ENCODE data around the gene NUP205. TPM values are rescaled to one million over a fixed set of nuclear protein-coding genes. Genes with fewer than 3 reads are reported as not detected.

The NUP205 gene
- total and polyA plus RNA-seq, 2 donors, result 21.4 to 50.6 TPM

DNA sequence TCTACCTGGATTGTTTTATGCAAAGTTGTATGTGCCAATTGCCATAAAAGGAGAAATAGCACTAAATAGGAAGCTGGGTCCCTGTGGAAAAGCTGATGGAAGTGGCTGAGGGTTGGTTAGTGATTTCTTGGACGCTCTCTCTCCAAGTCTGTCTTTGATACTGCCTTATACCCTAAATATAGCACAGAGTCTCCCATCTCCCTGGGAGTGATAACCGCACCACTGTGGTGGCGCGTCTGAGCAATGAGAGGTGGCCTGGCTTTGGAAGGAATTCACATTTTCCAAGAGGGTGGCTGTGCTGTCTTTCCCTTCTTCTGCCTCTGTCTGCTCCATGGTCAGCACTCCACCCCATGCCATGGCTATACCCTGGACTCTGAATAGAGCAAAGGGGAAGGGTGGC, 135.8 kb downstream of the NUP205 start:
- WGBS, result 87% methylated on average over 4 of the region's 4 CpGs
- H3K36me3 ChIP-seq (ENCODE audit: insufficient read depth), result peaks cover 2% of the 10 kb centered on the region

DNA sequence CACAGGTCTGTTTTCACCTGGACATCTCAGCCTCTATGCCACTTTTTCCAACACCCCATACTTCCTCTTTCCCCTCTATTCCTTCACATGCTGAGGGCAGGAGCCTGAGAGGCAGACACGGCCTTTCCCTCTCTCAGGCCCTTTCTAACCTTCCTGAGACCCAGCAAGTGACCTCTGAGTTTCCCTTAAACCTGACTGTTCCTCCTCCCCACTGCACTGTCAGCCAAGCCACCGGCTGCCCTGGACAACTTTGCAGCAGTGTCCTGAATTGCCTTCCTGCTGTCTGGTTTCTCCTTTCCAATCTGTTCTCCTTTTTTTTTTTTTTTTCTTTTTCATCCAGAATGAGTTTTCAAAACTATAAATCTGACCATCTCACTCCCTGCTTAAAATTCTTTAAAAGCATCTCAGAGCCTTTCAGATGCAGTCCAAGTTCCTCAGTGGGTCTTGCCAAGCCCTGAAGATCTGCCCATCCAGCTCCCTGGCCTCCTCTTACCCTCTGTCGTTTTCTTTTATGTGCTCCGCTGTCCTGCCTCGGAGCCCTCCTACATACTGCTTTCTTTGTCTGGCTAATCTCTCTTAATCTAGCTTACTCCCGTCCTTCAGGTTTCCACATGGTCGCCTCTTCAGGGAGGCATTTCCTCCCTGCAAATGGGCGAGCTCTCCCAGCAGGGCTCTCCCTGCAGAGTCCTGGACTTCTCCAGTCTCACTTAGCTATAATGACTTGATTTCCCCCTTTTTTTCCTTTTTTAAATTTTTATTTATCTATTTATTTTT, 139.7 kb downstream of the NUP205 start:
- DNase-seq (ENCODE audit: extremely low spot score), result no peak
- H3K27ac ChIP-seq (ENCODE audit: low read depth), result no peak overlapping the region
- no peaks in the 10 kb centered on the region for H3K4me1 ChIP-seq (ENCODE audit: insufficient read depth)
- H3K4me3 ChIP-seq (ENCODE audit: low read depth, low read length), result no peak overlapping the region
- 47% methylated on average over 8 of the region's 8 CpGs for WGBS
- peaks cover 1% of the 10 kb centered on the region for H3K36me3 ChIP-seq (ENCODE audit: insufficient read depth)

More for the DNA sequence above, 135.8 kb downstream of the NUP205 start:
- Histone ChIP-seq H3K4me3 (ENCODE audit: low read depth, low read length) (no peak overlapping the region), H3K4me1 (ENCODE audit: insufficient read depth) (no peaks in the 10 kb centered on the region), H3K27ac (ENCODE audit: low read depth) (no peak overlapping the region)
- DNase-seq (ENCODE audit: extremely low spot score), result no peak

Small RNAs within 50 kb of the gene (small RNA-seq; reads per million reads assigned to genes)
- gene RNU6-1154P, result not detected

Other genes with a start within 250 kb of the NUP205 start
- 36.1 TPM for gene CNOT4, start 47.8 kb upstream of the NUP205 start, total RNA-seq
- gene CNOT4, start 47.8 kb upstream of the NUP205 start, polyA plus RNA-seq, result 11.7 TPM
- gene STMP1, start 104.6 kb downstream of the NUP205 start, total RNA-seq, result 36.7 TPM
- 34.2 TPM for gene STMP1, start 104.6 kb downstream of the NUP205 start, polyA plus RNA-seq
- gene SLC13A4, start 170.3 kb downstream of the NUP205 start, total RNA-seq, result not detected
- 0.03 TPM for gene SLC13A4, start 170.3 kb downstream of the NUP205 start, polyA plus RNA-seq
- 0.63 TPM for gene FAM180A, start 190.9 kb downstream of the NUP205 start, total RNA-seq
- gene FAM180A, start 190.9 kb downstream of the NUP205 start, polyA plus RNA-seq, result 2.9 TPM